VCaP (cell line): Measurements from ENCODE around the gene CFAP299.
"Not testable (repeated sequence)": the region's sequence is repeated elsewhere in the genome, so short reads cannot be mapped to it uniquely, and the experiment has no call there.

Source experiments
- H3K27ac ChIP-seq: fragments of 450-650 bp; 2 replicates; pipeline ENCODE4 v1.5.1; 2017
- CTCF ChIP-seq: fragments of 450-650 bp; conservative IDR thresholded peaks from 2 replicates; pipeline ENCODE4 v1.5.1; 2017; ENCODE audit warnings: mild to moderate bottlenecking, moderate library complexity

CFAP299 gene

DNA sequence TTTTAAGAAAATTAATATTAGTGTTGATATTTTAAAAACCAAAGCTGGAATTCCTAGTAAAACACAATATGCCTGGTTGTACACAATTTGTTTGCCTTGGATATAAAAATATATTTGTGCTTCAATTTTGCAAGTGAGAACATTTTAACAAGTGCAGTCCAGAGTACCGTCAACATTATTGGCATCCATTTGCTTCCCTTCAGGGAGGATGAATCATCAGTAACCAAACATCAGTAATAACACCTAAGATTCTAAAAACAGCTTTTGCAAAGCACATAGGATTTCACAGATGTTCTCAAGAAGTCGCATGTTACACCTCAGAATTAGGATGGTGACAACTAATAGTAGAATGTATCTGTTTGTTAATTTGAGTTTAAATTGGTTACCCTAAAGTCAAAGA lies 432.4 kb downstream of the CFAP299 start:
- no peak overlapping the region for H3K27ac ChIP-seq
- no peak for TF ChIP-seq CTCF

DNA sequence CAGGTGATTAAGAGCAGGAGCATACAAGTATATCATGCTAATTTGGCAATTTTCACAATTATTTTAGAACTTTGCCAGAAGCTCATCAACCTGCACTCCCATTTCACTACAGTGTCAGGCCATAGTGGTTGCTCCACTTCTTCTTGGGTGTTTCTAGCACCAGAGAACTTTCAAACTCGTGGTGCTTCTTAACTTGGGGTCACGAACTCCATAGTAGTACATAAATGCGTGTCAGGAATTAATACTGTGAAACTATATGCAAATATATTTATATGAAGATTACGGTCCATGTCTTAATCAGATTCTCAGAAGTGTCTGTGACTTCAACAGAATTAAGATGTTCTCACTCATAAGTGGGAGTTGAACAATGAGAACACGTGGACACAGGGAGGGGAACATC lies 440.6 kb downstream of the CFAP299 start:
- no peak for TF ChIP-seq CTCF
- no peak overlapping the region for H3K27ac ChIP-seq

DNA sequence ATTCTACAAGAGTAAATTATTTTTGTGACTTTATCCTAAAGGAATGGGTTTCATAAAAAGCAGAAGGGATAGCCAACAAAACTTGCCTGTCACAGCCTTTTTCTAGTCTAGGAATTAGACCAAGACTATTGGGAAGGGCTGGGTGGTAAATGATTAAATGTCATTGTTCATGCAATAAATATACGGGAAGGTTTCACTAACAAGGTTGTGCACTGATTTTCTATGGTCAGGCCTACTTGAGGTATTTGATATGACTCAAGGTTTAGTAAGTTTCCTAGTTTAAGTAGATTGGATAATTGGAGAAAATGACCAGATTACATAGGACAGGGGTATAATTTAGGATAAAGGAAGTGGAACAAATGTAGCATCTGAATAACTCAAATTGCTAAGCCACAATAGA lies 445.9 kb downstream of the CFAP299 start:
- no peak for TF ChIP-seq CTCF
- no peak overlapping the region for H3K27ac ChIP-seq

DNA sequence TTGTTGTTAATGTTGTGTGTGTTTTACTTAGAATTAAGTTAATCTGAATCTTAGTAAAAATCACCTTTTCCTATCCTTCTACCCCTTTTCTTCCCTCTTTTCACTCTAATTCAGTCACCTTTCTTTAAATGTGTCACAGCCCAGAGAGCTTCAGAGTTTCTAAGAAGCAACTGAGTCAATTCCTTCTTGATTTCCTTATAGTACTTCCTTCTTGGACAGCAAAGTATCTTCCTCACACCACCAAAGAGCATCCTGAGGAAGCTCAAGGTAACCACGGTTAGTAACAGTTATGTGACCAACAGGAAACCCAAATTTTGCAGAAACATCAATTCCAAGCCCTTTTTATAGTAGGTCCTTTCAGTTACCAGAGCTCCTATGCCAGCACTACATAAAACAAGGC lies 451.8 kb downstream of the CFAP299 start:
- TF ChIP-seq CTCF: no peak
- no peak overlapping the region for H3K27ac ChIP-seq

DNA sequence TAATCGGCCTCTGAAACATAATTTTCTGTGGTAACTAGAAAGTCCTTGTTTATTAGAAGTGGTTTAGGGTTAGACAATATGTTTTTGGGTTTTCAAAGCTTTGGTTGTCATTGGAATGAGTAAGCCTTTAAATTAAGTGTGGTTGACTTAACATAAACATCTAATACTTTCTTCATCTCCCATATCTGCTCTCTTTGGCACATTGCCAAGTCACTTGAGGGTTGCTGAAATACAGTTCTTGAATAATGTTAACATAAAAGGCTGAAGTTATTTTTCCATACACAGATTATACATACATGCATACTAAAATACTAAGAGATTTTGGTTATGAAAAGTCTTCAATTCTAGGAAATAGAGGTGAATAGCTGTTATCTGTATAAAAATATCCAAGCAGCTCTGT lies 453.3 kb downstream of the CFAP299 start:
- TF ChIP-seq CTCF: no peak
- H3K27ac ChIP-seq: no peak overlapping the region

GRCh38 chr4:80790152-80790551 lies 454.6 kb downstream of the CFAP299 start:
- no peak overlapping the region for H3K27ac ChIP-seq
- no peak for TF ChIP-seq CTCF

- H3K27ac ChIP-seq: not testable (repeated sequence)
These were observed 458.1 kb downstream of the CFAP299 start for GRCh38 chr4:80793660-80794059.

DNA sequence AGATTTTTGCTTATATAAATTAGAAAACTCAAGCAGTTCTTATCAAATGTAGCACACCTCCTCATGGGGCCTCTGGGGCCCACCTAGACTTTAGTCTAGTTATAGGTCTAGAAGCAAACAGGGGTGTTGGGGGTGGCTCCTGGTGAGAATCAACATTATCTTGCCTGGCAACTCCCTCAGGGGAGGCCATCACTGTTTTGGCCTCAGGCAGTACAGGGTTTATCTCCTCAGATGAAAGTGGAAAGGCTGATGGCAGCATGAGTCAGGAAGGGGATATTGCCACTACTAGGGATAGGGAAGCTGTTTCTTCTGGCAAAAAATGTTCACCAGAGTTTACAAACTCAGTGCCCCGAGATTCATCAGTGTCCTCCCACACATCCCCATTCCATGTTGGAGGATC lies 462.6 kb downstream of the CFAP299 start:
- no peak for TF ChIP-seq CTCF
- no peak overlapping the region for H3K27ac ChIP-seq

DNA sequence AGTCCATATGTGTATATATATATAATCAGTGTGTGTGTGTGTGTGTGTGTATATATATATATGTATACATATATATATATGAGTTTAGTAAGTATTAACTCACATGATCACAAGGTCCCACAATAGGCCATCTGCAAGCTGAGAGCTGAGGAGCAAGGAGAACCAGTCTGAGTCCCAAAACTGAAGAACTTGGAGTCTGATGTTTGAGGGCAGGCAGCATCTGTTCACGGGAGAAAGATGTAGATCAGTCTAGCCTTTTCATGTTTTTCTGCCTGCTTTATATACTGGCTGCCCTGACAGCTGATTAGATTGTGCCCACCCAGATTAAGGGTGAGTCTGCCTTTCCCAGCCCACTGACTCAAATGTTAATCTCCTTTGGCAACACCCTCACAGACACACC lies 465.2 kb downstream of the CFAP299 start:
- not testable (repeated sequence) for H3K27ac ChIP-seq
